GM18505 (cell line): ENCODE results near the gene SEZ6L.

Experiments used
- ATAC-seq: cut with Tn5 transposase; IDR thresholded peaks from one replicate; pipeline ENCODE4 v1.9.1; 2021; ENCODE audit not compliant: unreplicated experiment
- POLR2A ChIP-seq: IDR thresholded peaks from 4 replicates; pipeline ENCODE4 v1.6.1; 2011; ENCODE audit warnings: borderline replicate concordance; ENCODE audit not compliant: insufficient read depth, insufficient read length; ENCODE audit errors: extremely low read depth

Gene SEZ6L

DNA sequence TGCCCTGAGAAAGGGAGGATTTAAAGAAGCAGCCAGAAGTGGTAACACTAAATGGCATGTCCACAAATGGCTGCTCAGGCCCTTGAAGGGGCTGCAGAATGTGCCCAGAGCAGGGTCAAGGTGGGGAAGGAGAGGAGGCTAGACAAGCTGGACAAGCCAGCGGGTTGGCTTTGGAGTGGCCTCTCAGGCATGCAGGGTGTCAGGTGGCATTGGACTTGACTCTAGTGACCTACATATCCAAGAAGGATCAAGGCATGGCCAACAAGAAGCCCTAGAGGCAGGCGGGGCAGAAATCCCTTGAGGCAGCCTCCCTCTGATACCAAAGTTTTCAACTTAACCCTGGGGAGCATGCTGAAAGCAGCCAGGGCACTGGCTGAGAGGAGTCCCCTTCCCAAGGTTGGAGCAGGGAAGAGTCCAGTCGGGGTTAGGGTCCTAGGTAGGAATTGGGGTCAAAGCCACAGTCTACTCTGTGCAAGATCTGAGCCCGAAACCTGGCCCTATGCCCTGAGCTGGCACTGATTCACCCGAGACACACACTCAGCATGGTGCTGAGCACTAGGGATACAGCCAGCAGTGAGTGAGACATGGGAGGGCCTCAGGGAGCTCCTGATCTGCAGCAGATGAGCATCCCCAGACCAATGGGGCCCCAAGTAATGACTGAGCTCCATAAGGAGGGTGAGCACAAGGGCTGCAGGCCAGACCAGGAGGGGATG, 164.0 kb downstream of the SEZ6L start:
- no peak for ATAC-seq

DNA sequence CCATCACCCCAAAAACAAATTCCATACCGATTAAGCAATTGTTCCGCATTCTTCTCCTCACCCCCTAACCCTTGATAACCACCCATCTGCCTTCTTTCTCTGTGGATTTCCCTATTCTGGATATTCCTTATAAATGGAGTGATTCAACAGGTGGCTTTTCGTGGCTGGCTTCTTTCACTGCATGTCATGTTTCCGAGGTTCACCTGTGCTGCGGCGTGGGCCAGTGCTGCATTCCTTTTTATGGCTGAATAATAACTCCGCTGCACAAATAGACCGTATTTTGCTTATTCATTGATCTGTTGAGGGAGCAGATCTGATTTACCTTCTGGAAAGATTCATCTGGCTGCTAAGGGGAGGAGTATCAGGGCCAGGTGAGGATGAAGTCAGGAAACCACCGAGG, 165.0 kb downstream of the SEZ6L start:
- ATAC-seq: no peak
- no peak for TF ChIP-seq POLR2A

More for the DNA sequence above, 164.0 kb downstream of the SEZ6L start:
- TF ChIP-seq POLR2A: no peak

DNA sequence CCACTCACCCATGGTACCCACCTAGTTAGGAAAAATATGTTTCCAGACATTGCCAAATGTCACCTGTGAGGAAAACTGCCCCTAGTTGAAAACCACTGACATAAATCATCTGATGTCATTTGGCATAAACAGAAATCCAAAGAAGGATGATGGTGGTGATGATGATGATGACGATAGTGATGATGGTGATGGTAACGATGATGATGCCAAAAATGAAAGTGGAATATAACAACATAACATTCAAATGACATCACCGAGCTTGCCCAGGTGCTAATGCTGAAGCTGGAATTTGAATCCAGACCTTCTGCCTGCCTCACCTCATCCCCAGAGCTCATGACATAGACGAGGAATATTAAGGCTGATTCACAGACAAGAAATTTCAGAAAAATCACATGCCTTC, 167.5 kb downstream of the SEZ6L start:
- no peak for TF ChIP-seq POLR2A
- ATAC-seq: no peak

DNA sequence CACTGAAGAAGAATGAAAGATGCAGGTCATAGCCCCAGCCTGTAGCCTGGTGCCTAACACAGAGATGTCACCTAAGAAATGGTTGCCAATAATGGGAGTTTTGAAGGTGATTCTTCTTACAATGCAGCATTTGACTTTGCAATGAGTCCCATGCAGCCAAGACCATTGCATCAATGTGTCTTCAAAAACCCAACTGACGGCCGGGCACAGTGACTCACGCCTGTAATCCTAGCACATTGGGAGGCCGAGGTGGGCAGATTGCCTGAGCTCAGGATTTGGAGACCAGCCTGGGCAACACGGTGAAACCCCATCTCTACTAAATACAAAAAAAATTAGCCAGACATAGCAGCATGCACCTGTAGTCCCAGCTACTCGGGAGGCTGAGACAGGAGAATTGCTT, 170.5 kb downstream of the SEZ6L start:
- ATAC-seq: no peak

DNA sequence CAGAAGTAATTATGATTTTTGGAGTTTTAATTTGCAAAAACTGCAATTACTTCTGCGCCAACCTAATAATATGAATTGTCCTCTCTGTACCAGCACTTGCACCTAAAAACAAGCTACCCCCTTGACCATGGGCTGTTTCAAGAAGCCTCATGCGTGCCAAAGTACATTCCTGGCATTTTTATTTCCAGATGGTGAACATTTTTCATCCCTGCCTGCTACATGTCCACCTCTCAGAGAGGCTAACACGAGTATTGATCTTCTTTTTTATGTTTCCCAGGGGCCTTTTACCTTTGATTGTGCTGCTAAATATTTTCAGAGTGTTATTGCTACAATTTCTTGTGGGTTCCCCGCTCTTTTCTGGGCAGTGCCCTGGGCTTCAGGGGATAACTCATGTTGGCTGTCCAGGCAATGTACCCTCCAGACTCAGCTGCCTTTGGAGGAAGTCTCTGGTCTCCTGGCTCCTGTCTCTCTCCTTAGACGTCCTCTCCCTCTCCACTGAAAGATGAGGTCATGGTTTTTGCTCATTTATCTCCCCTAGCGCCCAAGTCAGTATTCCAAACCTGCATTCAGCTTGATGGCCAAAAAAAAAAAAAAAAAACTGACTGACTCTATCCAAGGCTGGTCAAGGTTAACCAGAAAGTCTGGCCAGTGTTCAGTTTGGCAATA, 173.6 kb downstream of the SEZ6L start:
- no peak for ATAC-seq
- no peak for TF ChIP-seq POLR2A

More for the DNA sequence above, 170.5 kb downstream of the SEZ6L start:
- TF ChIP-seq POLR2A: no peak

DNA sequence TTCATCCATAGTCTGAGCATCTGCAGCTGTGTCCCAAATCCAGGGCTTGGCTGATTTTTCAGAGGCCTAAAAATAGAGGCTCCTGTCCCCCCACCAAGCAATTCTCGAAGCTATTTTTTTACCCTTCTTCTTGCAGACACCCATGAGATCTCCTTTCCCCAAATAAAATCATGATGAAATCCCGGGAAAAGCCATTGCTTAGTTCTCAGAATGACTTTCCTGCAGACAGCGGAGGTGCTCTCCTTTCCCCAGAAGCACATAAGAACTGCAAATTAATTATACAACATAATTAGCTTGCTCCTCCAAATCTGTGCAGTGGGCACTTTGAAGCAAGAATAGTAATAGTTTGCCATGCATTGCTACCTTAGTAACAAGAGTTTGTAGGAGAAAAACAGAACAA, 176.2 kb downstream of the SEZ6L start:
- ATAC-seq: no peak
- no peak for TF ChIP-seq POLR2A

DNA sequence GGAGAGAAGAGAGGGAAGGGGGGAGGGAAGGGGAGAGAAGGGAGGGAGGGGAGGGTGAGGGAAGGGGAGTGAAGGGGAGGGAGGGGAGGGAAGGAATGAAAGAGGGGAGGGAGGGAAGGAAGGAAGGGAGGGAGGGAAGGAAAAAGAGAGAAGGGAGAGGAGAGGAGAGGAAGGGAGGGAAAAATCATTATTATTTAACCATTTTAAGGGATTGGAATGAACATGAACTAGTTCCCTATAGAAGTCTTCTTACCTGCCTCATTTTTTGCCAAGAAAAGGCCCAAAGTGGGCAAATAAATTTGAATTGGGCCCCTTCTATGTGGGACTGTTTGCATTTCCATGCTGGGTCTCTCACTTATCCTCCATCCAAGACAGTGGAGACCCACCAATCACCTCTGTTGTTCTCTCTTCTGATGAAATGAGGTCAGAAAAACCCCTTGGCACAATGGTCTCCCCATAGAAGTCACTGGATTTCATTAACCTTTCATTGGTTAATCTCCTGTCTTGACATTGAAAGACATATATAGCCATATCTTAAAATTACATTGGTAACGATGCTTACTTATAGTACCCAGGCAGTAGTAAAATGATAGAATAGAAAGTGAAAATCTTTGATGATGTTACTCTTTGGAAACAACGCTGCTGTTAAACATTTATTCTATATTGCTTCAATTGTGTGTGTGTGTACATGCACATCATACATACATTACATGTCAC, 179.7 kb downstream of the SEZ6L start:
- no peak for TF ChIP-seq POLR2A
- no peak for ATAC-seq

DNA sequence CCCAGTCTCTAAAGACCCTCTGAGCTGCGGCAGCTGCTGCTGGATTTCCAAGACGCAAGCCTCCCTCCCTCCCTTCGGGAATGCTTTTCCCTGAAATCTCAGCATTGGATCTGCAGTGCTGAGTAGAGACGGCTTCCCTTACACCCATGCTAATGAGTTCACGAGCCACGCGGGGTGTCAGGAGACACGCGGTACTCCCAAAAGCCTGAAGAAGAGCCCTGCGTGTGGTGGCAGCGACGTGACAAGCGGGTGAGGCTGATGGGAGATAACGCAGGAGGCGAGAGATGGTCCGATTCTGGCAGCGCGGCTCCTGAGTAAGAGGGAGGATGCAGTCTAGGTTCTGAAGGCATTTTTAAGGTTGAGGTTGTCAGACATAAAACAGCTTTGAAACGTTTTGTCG, 185.4 kb downstream of the SEZ6L start:
- TF ChIP-seq POLR2A: no peak
- no peak for ATAC-seq

DNA sequence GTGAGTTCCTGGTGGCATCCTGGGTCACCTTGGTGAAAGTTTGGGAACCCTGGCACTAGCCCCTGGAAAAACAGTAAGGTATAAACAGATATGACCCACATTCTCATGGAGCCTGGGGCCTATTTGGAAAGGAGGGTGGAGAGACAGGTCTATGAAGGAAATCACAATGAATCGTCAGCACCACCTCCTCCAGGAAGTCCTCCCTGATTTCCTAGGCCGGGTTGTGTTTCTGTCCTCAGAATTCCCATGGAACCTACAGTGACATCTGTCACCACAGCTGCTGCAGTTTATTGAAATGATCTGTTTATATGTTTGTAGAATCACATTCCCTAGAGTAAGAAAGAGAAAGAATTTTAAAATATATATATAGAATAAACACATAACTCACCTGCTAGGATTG, 188.0 kb downstream of the SEZ6L start:
- TF ChIP-seq POLR2A: no peak
- ATAC-seq: no peak

DNA sequence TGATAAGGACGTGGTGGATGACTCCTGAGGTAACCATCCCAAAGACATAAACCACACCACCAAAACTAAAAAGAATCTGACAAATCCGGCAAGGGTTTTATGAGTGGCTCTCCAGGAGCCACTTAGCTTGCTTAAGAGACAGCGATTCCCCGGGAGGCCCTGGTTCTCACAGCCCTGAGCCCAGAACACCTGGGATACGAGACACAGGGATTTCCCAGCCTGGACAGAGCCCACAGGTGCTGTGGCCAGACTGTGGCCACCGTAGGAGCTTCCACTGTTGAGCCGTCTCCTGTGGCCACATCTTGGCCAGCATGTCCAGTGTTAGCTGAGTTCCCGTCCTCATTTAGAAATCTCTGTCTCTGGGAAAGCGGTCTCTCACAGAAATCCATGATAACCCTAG, 188.6 kb downstream of the SEZ6L start:
- no peak for TF ChIP-seq POLR2A
- no peak for ATAC-seq

DNA sequence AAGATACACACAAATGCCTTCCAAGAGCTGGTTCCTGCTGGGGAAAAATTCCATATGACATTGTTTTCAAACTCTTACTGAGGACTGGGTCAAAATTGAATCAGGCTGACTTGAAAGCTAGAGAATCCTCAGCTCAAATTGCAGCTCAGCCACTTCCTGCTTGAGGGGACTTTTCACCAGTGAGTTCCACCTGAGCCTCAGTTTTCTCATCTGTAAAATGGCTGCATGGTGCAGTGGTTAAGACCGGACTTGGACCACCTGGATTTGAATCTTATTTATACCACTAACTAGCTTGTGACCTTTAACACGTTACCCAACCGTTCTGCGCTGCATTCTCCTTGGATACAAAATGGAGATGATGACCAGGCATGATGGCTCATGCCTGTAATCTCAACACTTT, 189.9 kb downstream of the SEZ6L start:
- ATAC-seq: no peak
- no peak for TF ChIP-seq POLR2A

DNA sequence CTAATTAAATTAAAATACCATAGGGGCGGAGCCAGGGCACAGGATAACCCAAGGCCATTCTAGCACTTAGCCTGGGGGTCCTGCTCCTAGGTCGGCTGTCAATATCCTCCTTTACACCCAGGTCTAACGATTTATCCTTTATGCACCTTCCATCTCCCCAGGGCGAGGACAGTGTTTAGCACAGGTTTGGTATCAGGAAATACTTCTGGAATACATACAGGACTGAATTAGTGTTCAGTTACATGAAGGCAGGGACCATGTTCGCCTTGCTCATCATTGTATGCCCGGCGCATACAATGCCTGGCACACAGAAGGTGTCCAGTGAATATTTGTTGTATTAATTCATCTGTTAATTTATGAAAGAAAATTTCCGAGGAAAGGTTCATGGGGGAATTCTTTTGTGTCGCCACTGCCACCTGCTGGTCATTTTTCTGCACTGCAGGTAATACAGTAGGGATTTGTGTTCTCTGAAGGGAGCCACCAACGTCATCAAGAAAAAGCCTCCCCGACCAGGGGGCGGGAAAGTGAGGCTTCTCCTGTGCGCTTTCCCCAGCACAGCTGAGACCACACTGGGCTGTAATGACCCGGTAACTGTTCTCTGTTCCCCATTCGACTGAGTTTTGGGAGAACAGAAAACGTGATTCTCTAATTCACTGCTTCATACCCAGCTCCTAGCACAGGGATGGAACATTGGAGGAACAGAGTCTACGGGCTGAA, 191.1 kb downstream of the SEZ6L start:
- no peak for ATAC-seq
- TF ChIP-seq POLR2A: no peak

DNA sequence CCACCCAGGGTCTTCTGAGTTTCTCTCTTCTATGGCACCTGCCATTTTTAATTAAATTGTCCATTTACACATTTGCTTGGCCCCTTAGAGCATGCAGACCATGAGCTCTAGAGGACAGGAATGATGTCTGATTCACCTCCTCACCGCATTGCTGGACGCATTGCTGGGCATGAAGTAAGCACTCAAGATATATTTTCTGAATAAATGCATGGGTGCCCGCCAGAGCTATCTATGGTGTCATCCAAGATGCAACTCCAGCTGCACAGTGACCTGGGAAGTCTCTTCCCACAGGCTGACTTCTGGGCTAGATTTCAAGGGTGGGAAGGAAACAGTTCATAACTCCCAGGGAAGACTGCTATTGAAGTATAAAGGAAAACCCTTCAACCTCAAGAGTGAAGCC, 193.2 kb downstream of the SEZ6L start:
- ATAC-seq: no peak
- no peak for TF ChIP-seq POLR2A
